Hepatic stellate cell (primary cell): ENCODE measurements around the gene METAP1D.
A peak's percentile ranks its signal among the peaks of the same experiment; 100 is the strongest.

Experiments
- DNase-seq: peaks from one replicate; pipeline ENCODE4 v3.0.0; 2011; ENCODE audit warnings: low spot score

Gene METAP1D

DNA sequence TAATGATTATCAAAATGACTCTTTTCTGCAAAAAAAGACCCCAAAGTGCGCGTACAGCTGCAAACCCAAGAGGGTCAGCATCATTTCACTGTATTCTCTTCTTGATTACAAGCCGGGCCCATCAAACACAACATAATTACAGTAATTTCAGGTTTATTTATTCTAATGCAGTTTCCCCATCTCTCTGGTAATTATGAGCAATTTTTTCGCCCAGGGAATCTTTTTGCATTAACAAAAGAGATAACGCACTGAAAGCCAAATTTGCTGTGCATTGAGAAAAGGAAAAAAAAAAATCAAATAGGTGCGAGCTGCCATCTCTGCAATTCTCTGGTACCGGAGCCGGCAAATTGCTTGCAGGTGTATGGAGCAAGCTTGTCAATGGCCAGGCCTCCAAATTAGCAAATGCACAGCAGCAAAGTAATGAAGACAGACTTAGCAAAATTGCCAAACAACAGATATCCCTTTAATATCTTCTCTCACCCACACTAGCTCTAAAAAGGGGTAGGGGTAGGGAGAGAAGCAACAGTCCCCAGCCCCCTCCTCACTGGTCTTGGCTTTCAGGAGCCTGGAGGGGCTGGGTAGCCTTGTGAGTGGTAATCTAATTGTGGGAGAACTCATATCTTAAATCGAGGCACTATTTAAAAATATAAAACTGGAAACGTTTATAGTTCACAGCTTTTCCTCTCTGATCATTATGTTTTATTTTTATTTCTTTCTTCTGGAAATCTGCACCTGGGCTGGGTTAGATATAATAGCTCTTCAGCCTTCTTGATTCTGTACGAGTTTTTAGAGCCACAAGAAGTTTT is 92.2 kb downstream of the METAP1D start:
- no peak for DNase-seq

DNA sequence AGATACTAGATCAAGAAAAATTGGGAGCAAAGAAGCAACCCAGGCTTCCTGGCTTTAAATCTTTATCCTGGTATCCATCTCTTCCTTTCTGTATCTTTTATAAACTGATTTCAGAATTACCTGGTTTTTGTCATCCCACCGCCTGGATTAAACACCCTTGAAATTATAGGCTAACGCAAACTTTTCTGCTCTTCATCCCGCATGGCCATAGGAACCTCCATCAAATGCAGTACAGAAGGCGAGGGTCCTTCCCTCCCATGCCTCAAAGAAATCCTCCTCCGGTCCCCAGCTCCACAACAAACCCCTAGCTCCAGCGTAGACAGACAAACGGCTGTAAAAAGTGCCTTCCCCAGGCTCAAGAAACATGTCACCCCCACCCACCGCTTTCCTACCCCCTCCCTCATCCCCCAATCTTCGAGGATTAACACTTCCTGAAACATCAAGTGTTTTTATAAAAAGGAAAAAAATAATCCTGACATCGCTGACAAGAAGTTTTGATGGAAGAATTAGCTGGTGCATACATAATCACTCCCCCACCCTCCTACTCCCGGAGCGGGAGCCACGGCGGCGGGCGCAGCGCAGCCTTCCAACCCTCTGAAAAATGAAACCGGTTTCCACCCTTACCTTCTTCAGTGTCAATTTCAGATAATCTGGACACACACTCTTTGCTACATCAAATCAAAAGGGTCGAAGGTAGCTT is 93.1 kb downstream of the METAP1D start:
- no peak for DNase-seq

GRCh38 chr2:172093416-172094293 is 93.9 kb downstream of the METAP1D start:
- DNase-seq, result no peak

GRCh38 chr2:172094294-172095145 is 94.8 kb downstream of the METAP1D start:
- peak; percentile 68 for DNase-seq

GRCh38 chr2:172095146-172095904 is 95.6 kb downstream of the METAP1D start:
- peak; percentile 90 for DNase-seq

- no peak for DNase-seq
Observed at GRCh38 chr2:172095905-172096625, 96.3 kb downstream of the METAP1D start.

DNA sequence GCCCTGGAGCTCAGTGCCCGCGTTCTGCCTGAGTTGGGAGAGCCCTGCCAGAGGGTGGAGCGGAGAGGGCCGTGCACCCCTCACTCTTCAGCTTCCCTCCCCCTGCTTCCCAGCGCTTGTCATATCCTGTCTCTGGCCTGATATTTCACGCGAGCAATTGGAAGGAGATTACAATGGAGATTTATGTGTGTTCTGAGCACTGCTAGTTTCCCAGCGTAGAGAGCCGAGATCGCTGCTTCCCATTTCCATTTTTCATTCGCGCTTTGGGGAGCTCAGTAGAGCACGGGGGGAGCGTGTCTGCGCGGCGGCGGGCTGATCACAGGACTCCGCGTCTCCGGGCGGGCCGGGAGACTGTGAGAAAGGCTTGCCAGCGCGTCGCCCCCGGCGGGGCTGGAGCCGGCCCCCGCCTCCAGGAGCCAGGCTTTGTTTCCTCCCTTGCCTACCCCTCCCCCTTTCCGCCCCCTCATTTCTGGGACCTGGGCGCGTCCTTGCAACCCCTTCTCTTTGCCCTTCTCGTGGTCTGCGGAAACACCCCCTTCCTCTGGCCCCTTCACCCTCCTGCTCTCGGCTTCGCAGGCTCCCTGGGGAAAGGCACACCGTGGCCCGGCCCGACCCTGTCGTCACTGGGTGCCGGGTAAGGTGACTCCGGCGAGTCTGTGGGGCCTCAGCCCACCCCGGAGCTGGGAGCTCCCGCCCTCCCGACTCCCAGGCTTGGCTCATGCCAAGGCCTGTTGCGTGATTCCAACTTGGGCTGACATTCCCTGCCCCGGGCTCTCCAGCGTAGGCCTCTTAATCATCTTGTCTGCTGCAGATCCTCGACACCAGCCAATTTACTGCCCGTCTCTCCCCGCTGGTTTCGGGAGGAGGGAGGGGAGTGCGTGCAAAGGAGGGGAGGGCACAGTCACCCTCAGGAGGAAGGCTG is 97.1 kb downstream of the METAP1D start:
- peak; percentile 82 for DNase-seq

- no peak for DNase-seq
Observed at GRCh38 chr2:172097557-172098131, 97.9 kb downstream of the METAP1D start.

GRCh38 chr2:172098287-172098649 is 98.5 kb downstream of the METAP1D start:
- DNase-seq, result no peak

DNA sequence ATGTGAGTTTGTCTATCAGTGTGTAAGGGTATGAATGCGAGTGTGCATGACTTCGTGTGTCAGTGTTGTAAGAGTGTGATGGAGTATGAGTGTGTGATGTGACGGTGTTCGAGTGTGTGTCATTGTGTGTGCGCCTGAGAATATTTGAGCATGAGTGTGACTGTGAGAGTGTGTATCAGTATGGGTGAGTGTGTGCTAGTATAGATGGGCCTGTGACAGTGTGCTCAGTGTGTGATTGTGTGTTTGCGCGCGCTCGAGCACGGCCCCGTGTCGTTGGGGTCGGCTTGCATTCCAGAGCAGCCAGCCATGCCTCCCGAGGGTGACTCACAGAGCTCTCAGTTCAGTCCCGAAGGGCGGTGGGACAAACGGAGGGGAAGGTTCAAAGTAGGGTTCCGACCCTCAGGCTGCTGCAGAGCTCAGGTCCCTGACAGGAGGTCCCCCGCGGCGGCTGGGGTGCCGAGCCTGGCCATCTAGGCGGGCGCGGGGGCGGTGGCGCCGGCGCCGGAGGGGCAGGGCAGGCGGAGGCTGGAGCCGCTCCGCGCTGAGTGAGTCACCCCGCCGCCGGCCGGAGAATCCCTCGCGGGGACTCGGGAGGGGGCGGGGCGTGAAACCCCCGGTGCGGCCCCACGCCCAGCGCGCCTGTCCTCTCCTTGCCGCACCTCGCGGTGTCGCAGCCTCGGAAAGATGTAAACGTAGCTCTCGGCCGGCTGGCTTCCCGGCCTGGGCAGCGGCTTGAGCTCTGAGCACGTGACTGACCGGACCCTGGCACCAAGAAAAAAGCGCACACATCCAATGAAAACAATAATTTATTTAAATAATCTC is 99.1 kb downstream of the METAP1D start:
- peak; percentile 86 for DNase-seq

GRCh38 chr2:172099472-172100079 is 99.8 kb downstream of the METAP1D start:
- no peak for DNase-seq

DNA sequence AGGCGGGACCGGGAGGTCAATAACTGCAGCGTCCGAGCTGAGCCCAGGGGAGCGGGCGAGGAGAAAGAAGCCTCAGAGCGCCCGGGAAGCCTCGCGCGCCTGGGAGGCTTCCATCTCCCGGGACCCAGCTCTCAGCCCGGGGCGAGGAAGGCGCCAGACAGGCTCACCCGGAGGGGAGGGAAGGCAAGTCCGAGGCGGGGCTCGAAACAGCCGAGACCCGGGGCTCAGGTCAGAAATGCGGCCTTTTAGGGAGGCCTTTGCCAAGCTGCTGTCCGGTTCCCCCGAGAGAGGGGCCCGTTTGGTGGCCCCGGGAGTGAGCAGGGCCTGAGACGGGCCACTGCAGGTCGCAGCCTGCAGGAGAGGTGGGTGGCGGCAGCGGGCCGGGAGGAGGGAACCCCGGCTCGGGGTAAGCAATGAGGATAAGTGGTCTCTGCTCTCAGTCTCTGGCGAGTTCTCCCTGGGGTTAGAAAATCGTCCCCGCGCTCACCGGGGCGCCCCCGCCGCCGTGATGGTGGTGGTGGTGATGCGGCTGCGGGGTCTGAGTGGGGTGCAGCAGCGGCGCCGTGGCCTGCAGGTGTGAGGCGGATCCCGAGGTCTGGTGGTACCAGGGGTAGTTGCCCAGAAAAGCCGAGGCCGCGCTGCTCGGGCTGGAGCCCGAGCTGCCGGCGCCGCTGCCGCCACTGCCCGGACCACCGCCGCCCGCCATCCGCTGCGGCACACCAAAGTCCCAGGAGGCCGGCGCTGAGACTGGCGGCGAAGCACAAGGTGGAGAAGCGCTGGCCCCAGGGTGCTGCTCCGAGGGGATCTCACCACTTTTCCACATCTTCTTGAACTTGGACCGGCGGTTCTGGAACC is 100.6 kb downstream of the METAP1D start:
- DNase-seq, result no peak

DNA sequence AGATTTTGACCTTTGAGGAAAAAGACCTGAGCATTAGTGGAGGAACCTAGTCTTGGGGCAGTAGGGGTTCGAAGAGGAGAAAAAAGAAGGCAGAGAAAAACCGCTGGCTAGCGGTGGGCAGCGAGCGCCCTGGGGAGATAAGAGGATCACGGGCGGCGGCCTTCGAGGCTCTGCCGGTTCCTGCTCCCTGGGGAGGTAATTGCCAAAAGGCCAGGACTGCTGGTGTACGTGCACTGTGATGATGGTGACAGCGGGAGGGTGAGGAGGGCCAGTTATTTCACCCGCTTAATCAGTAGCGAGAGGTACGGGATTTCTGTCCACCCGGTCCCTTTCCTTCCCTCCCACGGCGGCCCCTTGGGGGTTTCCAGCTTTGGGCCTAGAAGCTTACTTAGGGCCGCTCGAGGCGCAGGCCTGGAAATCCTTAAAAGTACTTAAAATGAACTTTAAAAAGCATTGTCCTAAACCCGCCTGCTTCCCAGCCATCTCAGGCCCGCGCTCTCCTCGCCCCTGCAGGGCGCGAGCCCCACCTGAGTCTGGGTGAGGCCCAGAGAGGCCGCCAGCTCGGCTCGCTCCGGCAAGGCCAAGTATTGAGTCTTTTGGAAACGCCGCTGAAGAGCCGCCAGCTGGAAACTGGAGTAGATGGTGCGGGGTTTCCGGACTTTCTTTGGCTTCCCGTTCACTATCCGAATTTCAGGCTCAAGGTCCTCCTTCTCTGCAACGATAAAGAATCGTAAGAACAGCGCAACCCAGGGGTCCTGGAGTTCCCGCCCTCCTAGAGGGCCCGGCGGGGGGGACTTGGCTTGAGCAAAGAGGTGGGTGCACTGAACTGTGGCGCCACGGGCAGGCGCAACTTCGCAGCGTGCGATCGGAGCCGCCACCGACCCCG is 101.4 kb downstream of the METAP1D start:
- DNase-seq, result no peak

DNA sequence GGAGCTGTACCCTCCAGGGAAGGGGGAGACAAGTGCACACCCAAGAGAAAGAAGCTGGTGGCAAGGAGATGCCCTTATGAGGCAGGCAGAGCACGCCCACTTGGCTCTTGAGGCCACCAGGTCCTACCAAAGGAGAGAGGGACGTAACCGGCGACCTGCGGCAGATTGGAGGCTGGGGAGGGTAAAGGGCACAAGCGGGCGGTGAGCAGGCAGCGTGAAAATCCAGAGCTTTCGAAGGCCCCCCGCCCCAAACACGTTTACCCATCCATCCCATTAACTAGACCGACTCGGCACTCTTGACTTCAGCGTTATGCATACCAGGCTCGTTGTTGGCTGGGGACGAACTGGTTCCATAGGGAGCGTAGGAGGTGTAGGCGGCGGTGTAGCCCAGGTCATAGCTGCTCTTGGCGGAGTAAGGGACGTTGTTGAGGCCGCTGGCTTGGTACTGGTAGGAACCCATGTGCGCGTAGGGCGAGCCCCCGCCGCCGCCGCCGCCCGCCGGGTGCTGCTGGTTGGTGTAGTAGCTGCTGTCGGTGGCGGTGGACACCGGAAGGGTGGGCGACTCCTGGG is 102.2 kb downstream of the METAP1D start:
- no peak for DNase-seq
